NCI-H2107 (cell line): ENCODE results near the gene PLXNC1.
"Not testable (repeated sequence)": the region's sequence is repeated elsewhere in the genome, so short reads cannot be mapped to it uniquely, and the experiment has no call there.

ENCODE experiments used
- DNase-seq: peaks from one replicate; lab custom pipeline; 2025; lab: John Stamatoyannopoulos, UW

PLXNC1 gene

DNA sequence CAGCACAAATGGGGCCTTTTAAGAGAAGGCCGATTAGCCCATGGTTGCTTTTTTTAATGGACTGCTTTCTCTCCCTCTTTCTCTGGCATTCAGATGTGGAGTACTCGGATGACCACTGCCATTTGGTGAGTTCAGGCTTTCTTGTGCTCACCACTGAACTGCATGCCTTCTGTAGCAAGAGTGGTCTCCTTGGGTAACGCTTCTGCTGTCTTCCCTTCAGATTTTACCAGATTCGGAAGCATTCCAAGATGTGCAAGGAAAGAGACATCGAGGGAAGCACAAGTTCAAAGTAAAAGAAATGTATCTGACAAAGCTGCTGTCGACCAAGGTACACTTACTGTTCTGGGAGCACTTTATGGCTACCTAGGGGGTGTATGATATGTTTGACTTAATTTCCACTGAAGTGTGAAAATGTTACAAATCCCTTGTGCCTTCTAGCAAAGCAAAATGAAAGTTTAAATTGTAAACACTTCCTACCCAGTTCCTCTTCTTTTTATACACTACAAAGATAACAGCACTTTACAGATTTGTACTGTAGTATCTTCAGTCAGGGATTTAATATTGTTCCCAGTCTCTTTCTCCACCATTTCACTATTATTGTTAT is 148.8 kb downstream of the PLXNC1 start:
- DNase-seq = no peak

GRCh38 chr12:94297876-94298505 is 149.6 kb downstream of the PLXNC1 start:
- DNase-seq = no peak

DNA sequence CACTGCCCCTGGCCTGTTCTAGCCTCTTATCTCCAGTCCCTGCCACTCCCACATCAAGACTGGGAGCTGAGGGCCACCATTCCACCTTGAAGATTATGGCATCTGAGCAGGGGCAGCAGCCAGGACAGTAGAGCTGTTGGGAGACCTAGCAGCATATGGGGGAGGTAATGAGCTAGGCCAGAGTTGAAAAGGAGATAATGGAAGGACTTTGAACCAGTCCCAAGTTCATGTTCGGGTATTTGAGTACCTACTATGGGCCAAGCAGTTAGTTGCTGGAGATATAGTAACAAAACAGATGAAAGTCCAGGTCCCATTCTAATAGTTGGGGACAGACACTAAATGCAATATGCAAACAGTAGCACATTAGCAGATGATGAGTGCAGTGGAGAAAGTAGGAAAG is 151.5 kb downstream of the PLXNC1 start:
- no peak for DNase-seq

GRCh38 chr12:94304012-94304411 is 155.6 kb downstream of the PLXNC1 start:
- no peak for DNase-seq

DNA sequence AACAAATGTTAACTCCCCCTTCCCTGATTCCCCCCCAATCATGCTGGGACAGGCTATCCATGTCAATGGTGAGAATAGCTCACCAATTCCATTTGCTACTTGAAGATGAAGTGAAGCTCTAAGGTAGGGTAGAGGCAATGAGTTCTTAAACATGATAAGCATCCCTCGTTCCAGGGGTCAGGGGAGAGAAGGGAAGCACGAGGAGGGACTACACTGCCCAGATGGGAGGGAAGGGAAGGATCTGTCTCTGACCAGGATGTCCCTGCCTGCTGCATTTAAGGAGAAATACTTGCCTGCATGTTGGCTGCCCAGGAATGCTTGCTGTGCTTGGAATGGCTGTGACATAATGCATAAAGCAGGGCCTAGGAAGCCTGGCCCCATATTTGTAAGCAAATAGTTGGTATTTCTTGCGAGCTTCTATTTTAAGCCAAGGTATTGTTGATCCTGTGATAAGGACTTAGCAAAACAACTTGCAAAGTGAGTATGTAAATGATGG is 156.2 kb downstream of the PLXNC1 start:
- DNase-seq = no peak

DNA sequence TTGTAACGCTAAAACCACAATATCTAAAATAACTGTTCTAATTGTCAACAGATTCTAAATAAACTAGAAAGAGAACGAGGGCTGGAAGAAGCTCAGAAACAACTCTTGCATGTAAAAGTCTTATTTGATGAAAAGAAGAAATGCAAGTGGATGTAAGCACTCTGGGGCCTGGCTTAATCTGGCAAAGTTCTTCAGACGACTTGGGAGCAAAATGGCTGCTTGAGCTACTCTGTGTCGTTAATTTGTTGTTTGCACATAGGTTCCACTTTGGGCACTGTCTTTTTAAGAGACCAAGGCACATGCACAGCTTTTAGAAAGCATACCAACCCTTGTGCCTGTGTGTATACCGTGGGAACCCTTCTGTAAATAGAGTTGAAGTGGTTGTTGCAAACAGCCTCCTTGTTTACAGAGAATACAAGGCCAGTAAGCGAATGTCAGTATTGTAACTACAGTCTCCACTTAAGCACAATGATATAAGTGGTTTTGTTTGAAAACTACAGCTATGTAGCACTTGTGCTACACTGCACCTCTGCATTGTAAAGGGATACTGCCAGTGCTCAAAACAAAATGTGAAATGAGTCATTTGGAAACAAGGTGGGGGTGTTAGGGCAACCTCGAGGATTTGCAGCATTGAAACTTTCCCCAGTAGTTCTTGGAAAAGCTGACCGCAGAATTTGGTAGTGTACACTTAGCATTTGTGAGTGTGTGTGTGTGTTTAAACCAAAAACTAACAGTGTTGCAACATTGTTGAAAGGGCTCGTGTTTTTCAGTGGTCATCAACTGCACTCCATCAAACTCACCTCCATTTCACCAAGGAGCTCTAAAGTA is 157.0 kb downstream of the PLXNC1 start:
- DNase-seq = peak; percentile 21

- DNase-seq = no peak
Observed at GRCh38 chr12:94308612-94309011, 160.2 kb downstream of the PLXNC1 start.

DNA sequence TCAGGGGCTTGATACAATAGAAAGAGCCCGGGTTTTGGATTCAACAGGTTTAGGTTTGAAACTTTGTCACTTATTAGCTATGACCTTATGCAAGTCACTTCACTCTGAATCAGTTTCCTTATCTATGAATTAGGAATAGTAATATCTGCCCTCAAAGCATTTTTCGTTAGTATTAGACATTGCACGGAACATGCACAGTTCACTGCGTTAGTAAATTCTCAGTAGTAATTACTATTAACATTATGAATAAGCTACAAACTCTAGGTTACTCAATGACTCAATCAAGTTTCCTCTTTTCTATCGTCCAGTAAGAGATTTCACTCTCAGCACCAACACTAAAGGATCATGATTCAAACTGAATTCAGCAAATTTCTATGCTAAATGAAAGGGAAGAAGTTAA is 161.0 kb downstream of the PLXNC1 start:
- no peak for DNase-seq

DNA sequence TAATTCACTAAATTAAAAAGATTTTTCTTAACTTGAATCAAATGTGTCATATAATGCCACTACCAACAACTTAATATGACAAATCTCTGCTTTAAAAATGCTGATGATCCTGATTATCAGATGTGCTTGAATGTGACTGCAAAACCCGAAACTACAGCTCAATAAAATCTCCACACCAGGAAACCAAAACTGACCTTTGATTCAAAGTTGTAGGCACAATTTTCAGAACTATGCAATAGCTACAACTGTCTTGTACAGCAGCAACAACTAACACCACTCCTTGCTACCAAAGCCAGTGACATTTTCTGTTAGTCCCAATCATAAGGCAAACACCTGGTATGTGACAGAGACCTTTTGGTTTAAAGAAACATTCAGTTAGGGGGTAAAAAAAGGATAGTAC is 164.0 kb downstream of the PLXNC1 start:
- DNase-seq = no peak

DNA sequence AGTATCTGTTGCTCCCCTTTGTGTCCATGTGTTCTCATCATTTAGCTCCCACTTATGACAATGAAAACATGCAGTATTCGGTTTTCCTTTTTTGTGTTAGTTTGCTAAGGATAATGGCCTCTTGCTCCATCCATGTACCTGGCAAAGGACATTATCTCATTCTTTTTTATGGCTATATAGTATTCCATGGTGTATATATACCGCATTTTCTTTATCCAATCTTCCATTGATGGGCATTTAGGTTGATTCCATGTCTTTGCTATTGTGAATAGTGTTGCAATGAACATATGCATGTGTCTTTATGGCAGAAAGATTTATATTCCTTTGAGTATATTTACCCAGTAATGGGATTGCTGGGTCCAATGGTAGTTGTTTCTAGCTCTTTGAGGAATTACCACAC is 168.2 kb downstream of the PLXNC1 start:
- DNase-seq = not testable (repeated sequence)

DNA sequence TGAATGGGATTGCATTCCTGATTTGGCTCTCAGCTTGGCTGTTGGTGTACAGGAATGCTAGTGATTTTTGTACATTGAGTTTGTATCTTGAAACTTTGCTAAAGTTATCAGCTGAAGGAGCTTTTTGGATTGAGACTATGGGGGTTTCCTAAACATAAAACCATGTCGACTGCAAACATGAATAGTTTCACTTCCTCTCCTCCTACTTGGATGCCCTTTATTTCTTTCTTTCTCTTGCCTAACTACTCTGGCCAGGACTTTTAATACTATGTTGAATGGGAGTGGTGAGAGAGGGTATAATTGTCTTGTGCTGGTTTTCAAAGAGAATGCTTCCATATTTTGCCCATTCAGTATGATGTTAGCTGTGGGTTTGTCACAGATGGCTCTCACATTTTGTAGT is 169.8 kb downstream of the PLXNC1 start:
- no peak for DNase-seq

- no peak for DNase-seq
Observed at GRCh38 chr12:94320109-94320508, 171.7 kb downstream of the PLXNC1 start.

DNA sequence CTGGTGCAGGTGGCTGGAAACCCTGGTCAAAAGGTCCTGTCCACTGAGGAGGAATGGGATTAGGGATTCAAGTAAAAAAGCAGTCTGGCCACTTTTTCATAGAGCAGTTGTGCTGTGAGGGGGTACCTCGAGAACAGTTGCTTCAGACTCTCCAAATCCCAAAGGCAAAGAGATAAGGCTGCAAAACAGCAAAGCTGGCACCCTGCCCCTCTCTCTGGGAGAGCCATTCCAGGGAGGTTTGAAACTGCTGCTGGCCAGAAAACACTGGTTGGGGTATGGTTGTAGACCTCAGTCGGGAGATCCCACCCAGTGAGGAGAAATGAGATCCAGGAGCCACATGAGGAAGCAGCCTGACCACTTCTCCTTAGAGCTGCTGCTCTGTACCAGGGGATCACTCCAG is 174.0 kb downstream of the PLXNC1 start:
- no peak for DNase-seq

DNA sequence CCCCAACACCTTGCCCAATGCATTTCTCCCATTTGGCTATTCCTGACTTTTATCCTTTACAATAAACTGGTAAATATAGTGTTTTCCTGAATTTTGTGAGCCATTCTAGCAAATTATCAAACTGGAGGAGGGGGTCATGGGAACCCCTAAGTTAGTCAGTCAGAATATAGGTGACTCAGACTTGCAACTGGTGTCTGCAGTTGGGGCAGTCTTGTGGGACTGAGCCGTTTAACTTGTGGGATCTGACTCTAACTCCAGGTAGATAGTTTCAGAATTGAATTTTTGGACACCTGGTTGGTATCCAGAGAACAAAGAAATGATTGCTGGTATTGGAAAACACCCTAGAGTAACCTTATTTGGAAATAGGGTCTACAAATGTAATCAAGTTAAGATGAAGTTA is 177.9 kb downstream of the PLXNC1 start:
- no peak for DNase-seq

GRCh38 chr12:94326727-94327126 is 178.3 kb downstream of the PLXNC1 start:
- no peak for DNase-seq

GRCh38 chr12:94327809-94328208 is 179.4 kb downstream of the PLXNC1 start:
- no peak for DNase-seq

GRCh38 chr12:94329366-94329765 is 181.0 kb downstream of the PLXNC1 start:
- DNase-seq = no peak

DNA sequence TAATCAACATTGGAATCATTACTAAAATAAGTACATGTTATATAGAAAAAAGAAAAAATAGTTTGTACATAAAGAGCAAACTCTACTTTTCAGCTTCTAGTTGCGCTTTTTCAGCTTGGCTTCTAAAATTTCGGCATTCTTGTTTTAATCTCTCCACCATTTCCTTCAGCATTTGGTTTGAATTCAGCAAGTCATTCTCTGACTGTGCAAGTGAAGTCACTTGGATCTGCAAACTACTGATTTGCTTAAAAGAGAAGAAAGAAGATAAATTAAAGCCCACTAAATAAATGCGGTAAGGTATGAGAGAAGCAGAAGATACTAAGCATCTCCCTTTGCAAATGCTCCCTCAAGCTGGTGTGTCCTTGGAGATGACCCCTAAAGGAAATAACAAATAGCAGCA is 185.0 kb downstream of the PLXNC1 start:
- DNase-seq = no peak

DNA sequence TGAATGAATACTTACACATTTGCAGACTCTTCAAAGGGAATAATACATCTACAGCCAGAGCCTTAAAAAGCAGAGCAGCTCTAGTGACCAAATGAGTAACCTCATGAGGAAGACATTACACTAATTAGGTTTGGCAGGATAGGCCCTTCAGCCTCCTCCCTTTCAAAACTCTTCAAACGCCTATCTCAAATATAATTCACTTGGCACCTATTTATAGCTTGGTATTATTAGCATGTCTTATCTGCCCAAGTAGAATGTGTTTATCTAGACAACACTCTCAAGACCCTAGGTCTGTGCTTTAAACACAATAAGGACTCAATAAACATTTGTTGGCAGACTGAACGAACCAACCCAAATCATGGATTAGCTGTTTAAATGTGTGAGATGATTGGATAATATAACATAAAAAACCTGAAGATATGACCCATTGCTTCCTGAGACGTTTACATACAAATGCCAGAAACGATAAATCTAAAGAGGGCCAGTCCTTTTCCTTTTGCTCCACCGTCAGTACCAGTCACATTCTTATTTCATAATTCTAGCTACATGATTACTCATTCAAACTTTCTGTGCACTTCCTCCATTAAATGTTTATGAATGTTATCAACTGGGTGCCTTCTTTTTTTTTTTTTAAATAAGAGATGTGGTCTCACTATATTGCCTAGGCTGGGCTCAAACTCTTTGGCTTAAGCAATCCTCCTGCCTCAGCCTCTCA is 188.0 kb downstream of the PLXNC1 start:
- DNase-seq = no peak

DNA sequence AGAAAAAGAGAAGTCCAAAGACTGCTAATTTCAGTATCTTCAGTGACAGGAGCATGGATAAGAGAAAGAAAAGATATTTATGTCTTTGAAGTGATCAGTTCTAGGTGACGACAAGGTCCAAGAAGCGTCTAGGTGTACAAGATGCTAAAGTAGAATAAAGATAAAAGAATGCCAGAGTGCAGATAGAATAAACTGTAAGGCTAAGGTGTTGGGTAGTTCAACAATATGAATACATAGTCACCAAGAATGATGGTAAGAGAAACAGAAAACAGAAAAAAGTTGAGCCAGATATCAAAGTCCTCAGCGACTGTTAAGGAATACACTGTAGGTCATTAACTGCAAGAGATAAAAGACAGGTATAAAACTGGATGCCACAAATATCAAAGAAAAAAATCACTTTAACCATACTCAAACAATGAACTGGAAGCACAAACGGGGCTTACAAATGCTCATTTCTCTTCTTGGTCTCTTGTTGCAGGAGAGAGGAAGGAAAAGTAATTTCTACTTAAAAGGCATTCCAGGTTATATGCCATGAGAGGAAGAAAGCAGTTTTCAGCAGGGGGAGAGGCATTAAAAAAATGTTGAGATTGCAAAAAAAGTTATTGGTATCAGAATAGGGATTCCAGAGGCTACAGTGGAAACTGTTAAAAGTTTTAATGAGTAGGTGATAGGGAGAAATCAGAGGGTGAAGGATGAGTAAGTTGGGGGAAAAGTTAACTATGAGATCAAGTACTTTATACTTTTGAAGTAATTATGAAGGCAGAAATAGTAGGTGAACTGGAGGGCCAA is 189.8 kb downstream of the PLXNC1 start:
- DNase-seq = no peak

- no peak for DNase-seq
Observed at GRCh38 chr12:94340573-94340972, 192.2 kb downstream of the PLXNC1 start.

GRCh38 chr12:94353130-94353529 is 204.8 kb downstream of the PLXNC1 start:
- DNase-seq = no peak
